ENCODE results near the gene ARHGEF10L. TPM values are rescaled to one million over a fixed set of nuclear protein-coding genes. Genes with fewer than 3 reads are reported as not detected.

Gene ARHGEF10L
- total RNA-seq, 1 experiment from 2014 or later, result 3.3 TPM

- TF ChIP-seq, protein P1, sequence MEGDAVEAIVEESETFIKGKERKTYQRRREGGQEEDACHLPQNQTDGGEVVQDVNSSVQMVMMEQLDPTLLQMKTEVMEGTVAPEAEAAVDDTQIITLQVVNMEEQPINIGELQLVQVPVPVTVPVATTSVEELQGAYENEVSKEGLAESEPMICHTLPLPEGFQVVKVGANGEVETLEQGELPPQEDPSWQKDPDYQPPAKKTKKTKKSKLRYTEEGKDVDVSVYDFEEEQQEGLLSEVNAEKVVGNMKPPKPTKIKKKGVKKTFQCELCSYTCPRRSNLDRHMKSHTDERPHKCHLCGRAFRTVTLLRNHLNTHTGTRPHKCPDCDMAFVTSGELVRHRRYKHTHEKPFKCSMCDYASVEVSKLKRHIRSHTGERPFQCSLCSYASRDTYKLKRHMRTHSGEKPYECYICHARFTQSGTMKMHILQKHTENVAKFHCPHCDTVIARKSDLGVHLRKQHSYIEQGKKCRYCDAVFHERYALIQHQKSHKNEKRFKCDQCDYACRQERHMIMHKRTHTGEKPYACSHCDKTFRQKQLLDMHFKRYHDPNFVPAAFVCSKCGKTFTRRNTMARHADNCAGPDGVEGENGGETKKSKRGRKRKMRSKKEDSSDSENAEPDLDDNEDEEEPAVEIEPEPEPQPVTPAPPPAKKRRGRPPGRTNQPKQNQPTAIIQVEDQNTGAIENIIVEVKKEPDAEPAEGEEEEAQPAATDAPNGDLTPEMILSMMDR (conservative IDR thresholded peaks at IDR 0.05; ENCODE audit: low read depth, low read length), result no peak
- TF ChIP-seq EZH2 (IDR thresholded peaks at IDR 0.05; ENCODE audit: borderline replicate concordance, low read depth, low read length, poor library complexity, severe bottlenecking), result no peak
- no peaks in the 10 kb centered on the region for H3K4me1 ChIP-seq (ENCODE audit: insufficient read depth, low read length, poor library complexity, severe bottlenecking)
- ChIA-PET POLR2A (ENCODE audit: low non-redundant PET) (no interaction called here), CTCF (no interaction called here)
- intact Hi-C loops (cut with micrococcal nuclease; ENCODE audit: unreplicated experiment), result no loop called here
- DNase-seq (ENCODE audit: low spot score), result no peak
- BruUV-seq (replicated peaks), result no TSS peak
- no peaks in the 10 kb centered on the region for H3K9me3 ChIP-seq (ENCODE audit: low read depth, low read length, poor library complexity, severe bottlenecking)
- H3K27me3 ChIP-seq (replicated peaks; ENCODE audit: insufficient read depth, low read depth, low read length, poor library complexity), result no peaks in the 10 kb centered on the region
- H3K36me3 ChIP-seq (ENCODE audit: insufficient read depth, low read length, poor library complexity, severe bottlenecking), result no peaks in the 10 kb centered on the region
- H3K27ac ChIP-seq (ENCODE audit: low read depth, low read length, poor library complexity, severe bottlenecking), result no peak overlapping the region
- H3K4me3 ChIP-seq (ENCODE audit: low read depth, low read length, poor library complexity, severe bottlenecking), result no peak overlapping the region
These were observed 166.9 kb downstream of the ARHGEF10L start for GRCh38 chr1:17706445-17706844.

DNA sequence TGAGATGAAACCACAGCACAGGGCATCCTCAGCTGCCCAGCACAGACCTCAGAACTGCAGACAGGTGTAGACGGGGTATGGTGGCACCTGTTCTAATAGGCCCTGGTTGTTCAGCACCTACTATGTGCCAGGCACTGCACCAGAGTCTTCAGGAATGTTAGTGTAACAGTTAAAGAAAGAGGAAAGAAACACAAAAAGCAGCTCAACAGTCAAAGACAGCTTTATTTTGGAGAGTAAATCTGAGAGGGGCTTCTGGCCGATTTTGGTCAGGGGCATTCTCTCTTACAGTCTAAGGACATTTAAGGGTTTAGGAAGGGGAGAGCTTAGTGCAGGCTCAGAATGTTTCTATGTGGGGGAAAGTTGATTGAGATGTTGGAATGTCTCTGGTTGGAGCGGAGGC is 170.5 kb downstream of the ARHGEF10L start:
- Histone ChIP-seq H3K4me3 (ENCODE audit: low read depth, low read length, poor library complexity, severe bottlenecking) (no peak overlapping the region), H3K27ac (ENCODE audit: low read depth, low read length, poor library complexity, severe bottlenecking) (no peak overlapping the region), H3K9me3 (ENCODE audit: low read depth, low read length, poor library complexity, severe bottlenecking) (no peaks in the 10 kb centered on the region), H3K36me3 (ENCODE audit: insufficient read depth, low read length, poor library complexity, severe bottlenecking) (no peaks in the 10 kb centered on the region), H3K27me3 (replicated peaks; ENCODE audit: insufficient read depth, low read depth, low read length, poor library complexity) (no peaks in the 10 kb centered on the region), H3K4me1 (ENCODE audit: insufficient read depth, low read length, poor library complexity, severe bottlenecking) (no peaks in the 10 kb centered on the region)
- TF ChIP-seq EZH2 (IDR thresholded peaks at IDR 0.05; ENCODE audit: borderline replicate concordance, low read depth, low read length, poor library complexity, severe bottlenecking), result no peak
- TF ChIP-seq, protein P1 (conservative IDR thresholded peaks at IDR 0.05; ENCODE audit: low read depth, low read length), result no peak
- no peak for DNase-seq (ENCODE audit: low spot score)
- BruUV-seq (replicated peaks), result no TSS peak
- ChIA-PET POLR2A (ENCODE audit: low non-redundant PET) (no interaction called here), CTCF (no interaction called here)
- intact Hi-C loops (cut with micrococcal nuclease; ENCODE audit: unreplicated experiment), result no loop called here

DNA sequence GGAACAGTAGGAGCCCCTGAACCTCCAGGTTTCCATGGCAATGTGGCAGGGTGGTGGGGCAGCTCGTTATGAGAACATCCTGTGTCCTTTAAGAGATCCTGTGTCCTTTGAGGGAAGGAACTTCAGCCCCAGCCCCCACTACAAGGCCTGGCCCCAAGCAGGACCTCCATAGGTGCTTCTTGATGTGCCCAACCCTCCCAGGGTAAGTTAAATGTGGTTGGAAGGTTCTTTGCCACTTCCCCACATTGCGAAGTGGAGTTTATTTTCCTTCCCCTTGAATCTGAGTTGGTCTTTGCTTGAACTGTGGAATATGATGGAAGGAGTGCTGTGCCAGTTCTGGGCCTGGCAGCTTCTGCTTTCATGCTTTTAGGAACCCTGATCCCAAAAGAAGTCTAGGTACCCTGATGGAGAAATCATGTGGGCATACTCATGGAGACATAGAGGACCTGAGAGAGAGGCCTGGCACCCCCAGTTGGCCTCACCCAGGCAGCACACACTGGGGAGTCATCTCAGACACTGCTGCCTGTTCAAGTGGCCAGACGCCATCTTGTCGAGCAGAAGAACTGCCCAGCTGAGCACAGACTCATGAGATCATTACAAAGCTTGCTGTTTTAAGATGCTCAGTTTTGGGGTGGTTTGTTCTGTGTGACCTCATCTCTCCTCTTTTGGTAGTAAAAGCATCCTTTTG is 171.5 kb downstream of the ARHGEF10L start:
- no peak for TF ChIP-seq EZH2 (IDR thresholded peaks at IDR 0.05; ENCODE audit: borderline replicate concordance, low read depth, low read length, poor library complexity, severe bottlenecking)
- Histone ChIP-seq H3K27me3 (replicated peaks; ENCODE audit: insufficient read depth, low read depth, low read length, poor library complexity) (no peaks in the 10 kb centered on the region), H3K4me3 (ENCODE audit: low read depth, low read length, poor library complexity, severe bottlenecking) (no peak overlapping the region), H3K9me3 (ENCODE audit: low read depth, low read length, poor library complexity, severe bottlenecking) (no peaks in the 10 kb centered on the region), H3K4me1 (ENCODE audit: insufficient read depth, low read length, poor library complexity, severe bottlenecking) (no peaks in the 10 kb centered on the region), H3K36me3 (ENCODE audit: insufficient read depth, low read length, poor library complexity, severe bottlenecking) (no peaks in the 10 kb centered on the region), H3K27ac (ENCODE audit: low read depth, low read length, poor library complexity, severe bottlenecking) (no peak overlapping the region)
- CTCF ChIA-PET, result no interaction called here
- no TSS peak for BruUV-seq (replicated peaks)
- intact Hi-C loops (cut with micrococcal nuclease; ENCODE audit: unreplicated experiment), result no loop called here
- POLR2A ChIA-PET (ENCODE audit: low non-redundant PET), result no interaction called here
- no peak for DNase-seq (ENCODE audit: low spot score)

DNA sequence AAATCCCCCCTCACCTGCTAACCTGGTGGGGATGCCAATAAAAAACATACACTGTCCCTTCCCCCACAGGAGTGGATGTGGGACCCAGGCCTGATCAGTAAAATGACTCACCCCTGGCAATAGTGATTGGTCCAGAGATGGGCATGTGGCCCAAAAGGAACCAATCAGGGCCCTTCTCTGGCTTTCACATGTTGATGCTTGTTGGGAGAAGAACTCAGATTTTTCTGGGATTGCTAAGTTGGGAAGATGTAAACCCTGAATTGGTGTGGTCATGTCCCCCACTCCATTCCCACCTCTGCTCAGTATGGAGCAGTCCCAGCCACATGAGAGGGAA is 172.0 kb downstream of the ARHGEF10L start:
- no peaks in the 10 kb centered on the region for H3K4me1 ChIP-seq (ENCODE audit: insufficient read depth, low read length, poor library complexity, severe bottlenecking)
- H3K27ac ChIP-seq (ENCODE audit: low read depth, low read length, poor library complexity, severe bottlenecking), result no peak overlapping the region
- CTCF ChIA-PET, result no interaction called here
- POLR2A ChIA-PET (ENCODE audit: low non-redundant PET), result no interaction called here
- H3K27me3 ChIP-seq (replicated peaks; ENCODE audit: insufficient read depth, low read depth, low read length, poor library complexity), result no peaks in the 10 kb centered on the region
- BruUV-seq (replicated peaks), result no TSS peak
- no peaks in the 10 kb centered on the region for H3K9me3 ChIP-seq (ENCODE audit: low read depth, low read length, poor library complexity, severe bottlenecking)
- TF ChIP-seq, protein P1 (conservative IDR thresholded peaks at IDR 0.05; ENCODE audit: low read depth, low read length), result no peak
- TF ChIP-seq EZH2 (IDR thresholded peaks at IDR 0.05; ENCODE audit: borderline replicate concordance, low read depth, low read length, poor library complexity, severe bottlenecking), result no peak
- no peak for DNase-seq (ENCODE audit: low spot score)
- no peaks in the 10 kb centered on the region for H3K36me3 ChIP-seq (ENCODE audit: insufficient read depth, low read length, poor library complexity, severe bottlenecking)
- intact Hi-C loops (cut with micrococcal nuclease; ENCODE audit: unreplicated experiment), result no loop called here
- H3K4me3 ChIP-seq (ENCODE audit: low read depth, low read length, poor library complexity, severe bottlenecking), result no peak overlapping the region
